NAMALWA (cell line): Measurements from ENCODE around the gene DNAH11.
"Not testable (repeated sequence)": the region's sequence is repeated elsewhere in the genome, so short reads cannot be mapped to it uniquely, and the experiment has no call there.

Experiments used
- DNase-seq: peaks from one replicate; pipeline ENCODE4 v3.0.0-alpha.2; 2015; ENCODE audit warnings: low spot score

The DNAH11 gene

DNA sequence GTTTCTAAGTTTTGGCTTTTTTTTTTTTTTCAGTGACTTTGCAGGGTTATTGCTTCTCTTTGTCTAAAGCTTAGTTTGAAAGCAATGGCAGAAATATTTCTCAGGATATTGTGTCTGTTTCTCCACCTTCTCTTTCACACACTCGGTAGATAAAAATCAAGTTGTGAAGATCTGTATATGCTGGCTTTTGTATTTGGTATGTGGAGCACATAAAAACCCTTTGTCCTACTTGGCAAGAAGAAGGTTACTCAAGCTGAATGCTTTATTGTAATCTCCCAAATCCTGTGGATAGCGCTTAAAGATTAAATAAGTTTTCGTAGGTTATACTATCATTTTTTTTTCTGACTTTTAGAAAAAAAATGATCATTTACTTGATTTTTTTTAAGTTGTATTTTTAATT lies 230.5 kb downstream of the DNAH11 start:
- no peak for DNase-seq

DNA sequence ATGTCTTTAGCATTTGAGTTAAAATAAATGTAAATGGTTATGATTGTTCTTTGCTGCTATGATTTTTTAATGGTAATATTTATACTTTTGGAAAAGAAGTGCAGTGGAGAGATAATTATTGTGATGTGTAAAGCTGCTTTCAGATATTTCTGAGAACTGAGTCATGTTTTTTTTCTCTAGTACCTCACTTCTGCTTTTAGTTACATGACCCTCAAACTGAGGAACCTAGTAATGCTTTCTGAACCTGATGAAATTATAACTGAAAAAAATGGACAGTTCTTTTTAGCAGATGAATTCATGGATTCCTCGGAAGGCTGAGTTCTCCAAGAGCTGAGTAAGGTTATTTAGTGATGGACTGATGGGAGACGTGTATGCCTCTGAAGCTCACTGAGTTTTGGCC lies 235.1 kb downstream of the DNAH11 start:
- no peak for DNase-seq

GRCh38 chr7:21778953-21779352 lies 236.1 kb downstream of the DNAH11 start:
- DNase-seq = no peak

- no peak for DNase-seq
Observed at GRCh38 chr7:21782996-21783395, 240.2 kb downstream of the DNAH11 start.

- no peak for DNase-seq
Observed at GRCh38 chr7:21784989-21785388, 242.2 kb downstream of the DNAH11 start.

GRCh38 chr7:21805791-21806190 lies 263.0 kb downstream of the DNAH11 start:
- no peak for DNase-seq

- DNase-seq = no peak
Observed at GRCh38 chr7:21806388-21806787, 263.5 kb downstream of the DNAH11 start.

- no peak for DNase-seq
Observed at GRCh38 chr7:21819048-21819447, 276.2 kb downstream of the DNAH11 start.

DNA sequence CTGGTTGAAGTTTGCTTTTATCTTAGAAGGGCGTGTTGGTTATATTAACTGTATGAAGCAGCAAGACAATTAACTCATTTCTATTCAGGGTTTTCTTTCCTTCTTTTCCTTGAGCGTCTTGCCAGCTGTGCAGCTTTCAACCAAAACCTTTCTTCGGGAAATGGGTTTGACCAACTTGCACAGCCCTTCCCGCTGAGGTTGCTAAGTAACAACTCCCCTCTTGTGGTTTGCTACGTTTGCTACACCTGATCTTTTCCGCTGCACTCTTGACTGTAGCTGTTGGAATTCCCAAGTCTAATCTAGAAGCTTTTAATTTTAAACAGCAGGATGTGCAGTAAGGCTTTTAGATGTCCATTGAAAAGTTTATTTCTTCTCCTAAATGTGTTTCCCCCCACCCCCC lies 286.0 kb downstream of the DNAH11 start:
- DNase-seq = no peak

DNA sequence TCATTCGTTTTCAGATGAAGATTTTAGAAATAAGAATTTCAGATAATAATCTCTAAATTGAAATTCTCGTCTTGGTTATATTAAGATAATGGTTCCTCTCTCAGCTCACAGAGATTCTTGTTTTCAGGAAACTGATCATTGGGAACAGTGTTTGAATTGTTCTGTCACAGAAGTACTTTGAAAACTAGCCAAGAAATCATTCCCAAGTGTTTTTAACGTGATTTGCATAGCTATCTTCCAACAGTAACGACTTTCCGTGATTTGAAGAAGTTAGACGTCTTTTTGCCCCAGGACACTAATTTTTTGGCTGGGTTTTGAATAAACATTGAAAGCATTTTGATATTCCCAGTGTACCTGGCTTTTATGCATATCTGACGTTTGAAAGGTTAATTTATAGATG lies 286.9 kb downstream of the DNAH11 start:
- DNase-seq = no peak

GRCh38 chr7:21844742-21845141 lies 301.9 kb downstream of the DNAH11 start:
- no peak for DNase-seq

DNA sequence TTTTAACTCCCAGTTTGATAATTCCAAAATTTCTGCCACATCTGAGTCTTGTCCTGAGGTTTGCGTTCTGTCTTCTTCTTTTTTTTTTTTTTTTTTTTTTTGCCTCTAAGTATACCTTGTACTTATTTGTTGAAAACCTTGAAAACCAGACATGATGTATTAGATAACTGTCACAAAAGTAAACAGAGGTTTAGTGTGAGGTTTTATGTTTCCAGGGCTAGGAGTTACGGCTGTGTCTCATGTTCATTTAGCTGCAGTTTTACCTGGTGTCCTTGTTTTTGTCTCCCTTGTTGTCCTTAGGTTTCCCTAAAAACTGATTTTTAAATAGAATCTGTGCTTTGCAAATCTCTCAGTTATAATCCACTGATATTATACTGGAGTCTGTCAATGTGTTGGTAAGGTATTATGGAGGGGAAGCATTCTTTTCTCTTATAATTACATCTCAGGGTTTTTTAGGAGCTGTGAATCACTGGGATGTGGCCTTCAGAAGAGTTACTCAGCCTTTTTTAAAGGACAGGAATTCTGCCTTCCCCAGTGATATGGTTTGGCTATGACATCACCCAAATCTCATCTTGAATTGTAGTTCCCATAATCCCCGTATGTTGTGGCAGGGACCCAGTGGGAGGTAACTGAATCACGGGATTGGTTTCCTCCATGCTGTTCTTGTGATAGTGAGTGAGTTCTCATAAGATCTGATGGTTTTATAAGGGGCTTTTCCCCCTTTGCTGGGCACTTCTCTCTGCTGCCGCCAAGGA lies 307.9 kb downstream of the DNAH11 start:
- DNase-seq = no peak

DNA sequence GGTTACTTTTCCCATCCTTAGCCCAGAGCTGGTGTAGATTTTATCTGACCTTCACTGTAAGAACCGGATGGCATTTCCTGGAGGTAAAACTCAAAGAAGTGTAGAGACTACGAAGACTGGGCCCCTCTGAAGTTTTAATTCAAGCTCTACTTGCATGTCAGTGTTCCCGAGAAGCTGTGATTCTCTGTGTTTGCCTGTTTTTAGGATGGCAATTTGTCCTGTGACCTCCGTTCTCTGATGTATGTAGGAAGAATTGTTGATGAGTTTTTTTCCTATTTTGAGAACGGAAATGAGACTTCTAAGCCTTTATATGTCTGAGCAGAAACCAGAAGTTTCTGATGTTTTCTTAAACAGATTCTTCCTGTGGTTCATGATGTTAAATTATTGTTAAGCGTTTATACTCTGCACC lies 308.7 kb downstream of the DNAH11 start:
- DNase-seq = no peak

- not testable (repeated sequence) for DNase-seq
Observed at GRCh38 chr7:21865631-21866204, 322.9 kb downstream of the DNAH11 start.

- no peak for DNase-seq
Observed at GRCh38 chr7:21866731-21867130, 323.9 kb downstream of the DNAH11 start.

DNA sequence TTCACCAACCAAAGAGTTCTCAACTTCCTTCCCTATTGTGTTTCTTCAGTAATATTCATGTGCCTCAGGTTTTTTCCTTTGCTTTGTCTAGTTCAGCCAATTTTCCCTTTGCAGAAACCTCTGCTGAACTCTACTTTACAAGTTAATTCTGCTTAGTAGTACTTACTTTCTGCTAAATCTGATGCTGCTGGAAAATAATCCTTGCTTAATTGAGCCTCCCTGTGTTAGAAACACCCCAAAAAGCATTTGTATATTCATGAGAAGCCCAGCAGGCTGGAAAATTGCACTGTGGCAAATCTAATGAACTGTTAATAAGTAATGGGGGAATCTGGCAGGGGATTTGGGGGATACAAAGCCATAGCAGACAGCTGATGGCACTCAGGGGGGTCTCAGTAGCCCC lies 324.4 kb downstream of the DNAH11 start:
- no peak for DNase-seq

DNA sequence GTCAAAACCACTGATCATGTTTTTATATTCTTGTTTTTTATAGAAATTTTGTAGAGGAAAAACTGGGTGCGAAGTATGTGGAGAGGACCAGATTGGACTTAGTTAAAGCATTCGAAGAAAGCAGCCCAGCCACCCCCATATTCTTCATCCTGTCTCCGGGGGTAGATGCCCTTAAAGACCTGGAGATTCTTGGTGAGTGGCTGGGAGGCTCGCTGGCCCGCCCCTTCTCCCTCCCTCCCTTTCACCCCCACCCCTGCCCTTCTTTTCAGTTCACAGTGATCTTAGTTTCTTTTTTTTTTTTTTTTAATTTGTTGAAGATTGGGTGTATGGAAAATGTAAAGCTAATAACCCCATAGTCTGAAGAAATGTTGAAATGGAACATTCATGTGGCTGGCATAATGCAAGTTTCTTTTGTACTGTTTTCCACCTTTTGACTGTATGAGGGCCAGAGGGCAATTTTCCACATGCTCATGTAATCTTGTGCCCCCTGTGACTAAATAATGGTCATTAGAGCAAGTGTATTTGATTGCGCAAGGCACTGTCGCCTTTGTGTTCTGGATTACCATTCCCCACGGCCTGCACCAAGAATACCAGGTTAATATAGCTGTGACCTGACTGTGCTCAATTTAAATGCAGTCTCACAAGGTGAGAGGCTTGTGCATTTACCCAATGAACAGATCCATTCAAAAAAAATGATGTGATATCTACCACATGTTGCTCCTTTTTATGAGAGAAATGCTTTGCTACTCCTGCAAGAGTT lies 325.2 kb downstream of the DNAH11 start:
- no peak for DNase-seq

DNA sequence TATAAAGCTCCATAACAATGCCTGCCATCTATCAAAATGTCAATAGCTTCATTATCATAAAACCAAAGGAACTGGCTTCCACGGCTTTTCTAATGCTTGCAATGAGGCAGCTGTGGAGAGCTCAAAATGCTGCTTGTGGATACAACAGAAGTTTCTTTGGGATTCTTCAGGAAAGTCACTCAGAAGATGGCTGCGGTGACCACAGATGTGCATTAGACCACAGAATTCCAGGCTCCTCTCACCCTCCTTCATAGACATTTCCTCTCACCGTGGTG lies 325.7 kb downstream of the DNAH11 start:
- no peak for DNase-seq

DNA sequence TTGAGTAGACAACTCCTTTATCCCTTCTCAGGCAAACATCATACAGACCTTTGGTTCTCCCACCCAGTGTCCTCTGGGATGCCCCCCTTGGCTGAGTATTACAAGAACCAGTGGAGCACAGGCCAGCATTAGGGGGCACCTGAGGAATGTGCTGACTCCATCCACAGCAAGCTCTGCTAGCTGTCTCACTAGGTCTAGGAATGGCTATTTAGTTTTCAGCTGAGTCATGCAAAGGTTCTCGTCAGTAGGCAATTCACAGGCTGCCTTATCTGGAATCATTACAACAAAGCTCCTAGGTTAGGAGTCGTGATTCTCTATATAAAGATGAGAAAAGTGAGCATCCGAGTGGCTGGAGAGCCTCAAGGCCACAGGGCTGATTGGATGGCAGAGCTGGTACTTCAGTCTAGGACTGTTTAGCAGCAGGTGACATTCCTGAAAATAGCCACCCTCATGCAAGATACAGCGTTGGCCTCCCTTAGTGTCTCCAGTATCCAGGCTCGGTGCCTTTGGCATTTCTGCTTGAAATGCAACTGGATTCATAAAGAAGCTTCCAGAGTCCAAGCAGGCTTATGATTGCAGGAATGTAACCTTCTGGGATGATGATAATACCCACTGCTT lies 327.1 kb downstream of the DNAH11 start:
- DNase-seq = no peak

- DNase-seq = no peak
Observed at GRCh38 chr7:21883069-21883468, 340.2 kb downstream of the DNAH11 start.

- DNase-seq = not testable (repeated sequence)
Observed at GRCh38 chr7:21883501-21883900, 340.7 kb downstream of the DNAH11 start.

DNA sequence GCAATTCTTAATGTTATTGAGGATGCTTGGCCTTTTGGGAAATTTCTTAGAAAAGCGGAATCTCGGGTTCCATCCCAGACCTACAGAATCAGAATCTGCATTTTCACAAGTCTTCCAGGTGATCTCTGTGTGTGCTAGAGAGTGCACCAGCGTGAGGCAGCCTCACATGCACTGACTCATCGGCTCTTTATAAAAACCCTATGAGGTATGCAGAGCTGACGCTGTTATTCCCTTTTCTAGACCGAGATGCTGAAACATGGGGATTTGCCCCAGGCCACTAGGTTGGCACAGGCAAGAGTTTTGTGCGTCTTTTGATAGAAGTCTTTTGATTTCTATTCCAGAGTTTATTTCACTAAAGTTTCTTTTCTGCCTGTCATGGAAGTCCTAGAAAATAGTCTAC lies 341.7 kb downstream of the DNAH11 start:
- DNase-seq = no peak

DNA sequence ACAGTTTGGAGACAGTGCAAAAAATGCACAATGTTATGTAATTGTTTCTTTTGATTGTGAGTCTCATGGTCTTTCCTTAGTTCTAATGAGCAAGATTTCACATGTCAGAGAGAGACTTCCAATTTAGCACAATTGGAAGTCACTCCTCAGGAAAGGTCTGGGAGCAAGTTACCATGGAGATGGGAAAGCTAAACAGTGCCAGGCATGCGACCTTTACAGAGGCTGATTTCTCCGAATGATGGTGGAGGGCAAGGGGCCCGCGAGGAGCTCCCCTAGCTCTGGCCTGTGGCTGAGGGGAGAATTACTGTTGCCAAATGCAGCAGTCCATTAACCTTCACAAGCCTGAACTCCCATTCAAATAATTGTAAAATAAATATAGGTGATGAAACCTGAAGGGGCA lies 343.6 kb downstream of the DNAH11 start:
- DNase-seq = no peak
